ENCODE measurements around the gene MRPL54. TPM values are rescaled to one million over a fixed set of nuclear protein-coding genes. Genes with fewer than 3 reads are reported as not detected.

MRPL54 gene
- total RNA-seq, 1 donor, result 38.8 TPM

- DNase-seq (ENCODE audit: low read depth), result no peak
- no peak overlapping the region for H3K4me3 ChIP-seq (ENCODE audit: low read depth, low read length)
- no peak for TF ChIP-seq CTCF (IDR thresholded peaks at IDR 0.05; ENCODE audit: insufficient read depth, low read length)
Observed at GRCh38 chr19:3780786-3781304, 18.4 kb downstream of the MRPL54 start.

DNA sequence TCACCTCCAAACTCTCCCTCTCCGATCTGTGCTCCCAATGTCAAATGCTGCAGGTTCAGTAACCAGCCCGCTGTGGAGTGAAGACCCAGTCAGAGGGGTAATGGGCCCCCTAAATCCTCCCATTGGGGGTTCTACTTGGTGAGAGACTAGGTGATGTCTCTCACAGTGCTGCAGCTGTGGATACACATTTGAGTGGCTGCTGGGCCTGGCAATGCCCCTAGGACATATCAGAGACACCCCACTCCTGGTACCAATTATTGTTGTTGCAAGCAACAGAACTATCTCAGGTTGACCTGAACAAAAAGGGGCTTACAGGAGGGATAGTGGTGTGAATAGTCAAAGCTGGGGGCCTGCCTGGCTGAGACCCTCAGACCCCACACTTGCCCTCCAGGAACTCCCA is 19.1 kb downstream of the MRPL54 start:
- no peak for DNase-seq (ENCODE audit: low read depth)
- no peak overlapping the region for H3K4me3 ChIP-seq (ENCODE audit: low read depth, low read length)
- no peak for TF ChIP-seq CTCF (IDR thresholded peaks at IDR 0.05; ENCODE audit: insufficient read depth, low read length)

DNA sequence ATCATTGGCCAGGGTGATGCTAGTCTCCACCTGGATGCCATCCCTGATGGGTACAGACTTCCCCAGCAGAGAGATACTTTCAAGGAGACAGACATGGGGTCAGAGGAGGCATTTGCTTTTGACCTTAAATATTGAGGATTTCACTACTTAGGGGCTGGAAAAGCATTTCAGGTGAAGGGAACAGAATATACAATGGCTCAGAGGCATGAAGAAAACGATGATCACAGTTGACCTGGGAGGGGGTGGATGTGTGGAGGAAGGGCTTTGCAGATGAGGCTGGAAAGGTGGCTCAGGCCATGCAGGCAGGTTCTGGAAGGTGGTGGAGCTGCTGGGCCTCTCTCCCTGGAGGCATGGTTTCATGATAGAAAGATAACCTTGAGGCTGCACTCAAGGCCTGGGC is 19.8 kb downstream of the MRPL54 start:
- H3K4me3 ChIP-seq (ENCODE audit: low read depth, low read length), result no peak overlapping the region
- TF ChIP-seq CTCF (IDR thresholded peaks at IDR 0.05; ENCODE audit: insufficient read depth, low read length), result no peak
- DNase-seq (ENCODE audit: low read depth), result no peak

- no peak overlapping the region for H3K4me3 ChIP-seq (ENCODE audit: low read depth, low read length)
- no peak for TF ChIP-seq CTCF (IDR thresholded peaks at IDR 0.05; ENCODE audit: insufficient read depth, low read length)
- DNase-seq (ENCODE audit: low read depth), result no peak
Observed at GRCh38 chr19:3782903-3783302, 20.4 kb downstream of the MRPL54 start.

DNA sequence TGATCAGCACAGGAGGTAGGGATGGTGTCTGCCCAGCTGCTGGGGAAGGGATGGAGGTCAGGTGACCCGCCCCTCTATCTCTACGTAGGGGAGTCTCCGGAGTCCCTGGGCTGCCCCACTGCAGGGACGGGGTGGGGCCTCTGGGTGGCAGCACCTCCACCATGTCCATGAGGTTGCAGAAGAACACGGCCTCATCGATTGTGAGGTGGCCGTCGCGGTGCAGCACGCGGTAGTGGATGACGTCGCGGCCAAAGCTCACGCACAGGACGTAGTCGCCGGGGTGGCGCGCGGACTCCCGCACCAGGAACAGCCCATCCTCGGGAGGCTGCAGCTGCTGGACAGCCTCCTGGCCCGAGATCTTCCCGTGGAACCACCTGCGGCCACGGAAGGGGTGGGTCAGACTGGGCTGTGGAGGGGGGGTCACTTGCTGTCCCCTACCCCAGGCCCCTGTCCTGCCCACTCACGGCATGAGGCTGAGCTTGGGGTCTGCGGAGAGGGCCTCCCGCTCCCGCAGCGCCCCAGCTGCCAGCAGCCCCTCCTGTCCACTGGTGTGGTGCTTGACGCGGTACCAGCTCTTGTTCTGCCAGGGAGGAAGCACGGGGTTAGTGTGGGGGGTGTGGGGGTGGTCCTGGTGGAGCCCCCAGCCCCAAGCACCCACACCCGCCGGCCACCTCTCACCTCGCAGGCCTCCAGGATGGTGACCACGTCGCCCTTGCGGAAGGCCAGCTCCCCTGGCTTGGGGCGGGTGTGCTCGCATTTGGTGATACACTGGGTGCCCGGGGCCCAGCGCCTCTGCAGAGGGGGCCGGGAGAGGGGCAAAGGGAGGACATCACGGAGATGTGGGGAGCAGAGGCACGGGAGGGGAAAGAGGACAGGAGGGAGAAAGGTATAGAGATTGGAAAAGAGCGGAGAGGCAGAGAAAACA is 21.4 kb downstream of the MRPL54 start:
- no peak for TF ChIP-seq CTCF (IDR thresholded peaks at IDR 0.05; ENCODE audit: insufficient read depth, low read length)
- H3K4me3 ChIP-seq (ENCODE audit: low read depth, low read length), result no peak overlapping the region
- no peak for DNase-seq (ENCODE audit: low read depth)

DNA sequence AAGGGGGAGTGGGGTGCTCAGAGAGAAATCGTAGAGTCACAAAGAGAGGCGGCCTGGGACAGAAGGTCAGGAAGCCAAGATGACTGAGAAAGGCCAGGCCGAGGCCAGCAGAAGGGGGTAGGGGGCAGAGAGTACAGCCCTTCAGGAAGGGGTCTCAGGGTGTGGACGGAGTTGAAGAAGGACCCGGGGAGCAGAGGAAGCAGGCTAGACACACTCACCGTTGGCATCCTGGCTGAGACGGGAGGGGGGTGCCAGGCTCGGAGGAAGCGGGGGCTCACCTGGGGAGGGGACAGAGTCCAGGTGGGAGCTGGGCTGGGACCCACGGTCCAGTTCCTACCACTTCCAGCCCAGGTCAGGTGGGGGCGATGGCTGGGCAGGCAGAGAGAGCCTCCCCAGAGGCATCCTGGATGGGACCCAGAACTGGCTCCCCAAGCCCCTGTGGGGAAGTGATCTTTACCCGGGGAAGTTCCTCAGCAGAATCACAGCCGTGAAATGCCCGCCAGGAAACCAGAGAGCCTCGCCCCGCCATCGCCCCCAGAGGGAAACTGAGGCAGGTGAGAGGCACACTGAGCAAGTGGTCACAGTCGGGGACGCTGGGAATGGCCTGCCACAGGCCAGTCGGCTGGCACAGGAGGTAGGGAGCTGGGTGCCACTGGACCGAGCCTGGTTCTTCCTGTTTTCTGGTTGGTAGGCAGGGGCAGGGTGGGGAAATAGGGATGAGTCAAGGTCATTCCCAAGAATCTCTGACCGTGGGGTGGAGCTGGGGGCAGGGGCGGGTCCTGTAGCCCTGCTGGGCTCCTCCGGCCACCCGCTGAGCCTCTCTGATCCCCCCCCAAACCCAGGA is 22.3 kb downstream of the MRPL54 start:
- H3K4me3 ChIP-seq (ENCODE audit: low read depth, low read length), result no peak overlapping the region
- no peak for TF ChIP-seq CTCF (IDR thresholded peaks at IDR 0.05; ENCODE audit: insufficient read depth, low read length)
- no peak for DNase-seq (ENCODE audit: low read depth)
